GM19240 (cell line): ENCODE results near the gene OR51A2.
"Not testable (repeated sequence)": the region's sequence is repeated elsewhere in the genome, so short reads cannot be mapped to it uniquely, and the experiment has no call there.

Experiments
- DNase-seq: peaks from one replicate; pipeline ENCODE4 v3.0.0; 2011; ENCODE audit warnings: low spot score; ENCODE audit not compliant: insufficient read length

Gene OR51A2, protein sequence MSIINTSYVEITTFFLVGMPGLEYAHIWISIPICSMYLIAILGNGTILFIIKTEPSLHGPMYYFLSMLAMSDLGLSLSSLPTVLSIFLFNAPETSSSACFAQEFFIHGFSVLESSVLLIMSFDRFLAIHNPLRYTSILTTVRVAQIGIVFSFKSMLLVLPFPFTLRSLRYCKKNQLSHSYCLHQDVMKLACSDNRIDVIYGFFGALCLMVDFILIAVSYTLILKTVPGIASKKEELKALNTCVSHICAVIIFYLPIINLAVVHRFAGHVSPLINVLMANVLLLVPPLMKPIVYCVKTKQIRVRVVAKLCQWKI

DNA sequence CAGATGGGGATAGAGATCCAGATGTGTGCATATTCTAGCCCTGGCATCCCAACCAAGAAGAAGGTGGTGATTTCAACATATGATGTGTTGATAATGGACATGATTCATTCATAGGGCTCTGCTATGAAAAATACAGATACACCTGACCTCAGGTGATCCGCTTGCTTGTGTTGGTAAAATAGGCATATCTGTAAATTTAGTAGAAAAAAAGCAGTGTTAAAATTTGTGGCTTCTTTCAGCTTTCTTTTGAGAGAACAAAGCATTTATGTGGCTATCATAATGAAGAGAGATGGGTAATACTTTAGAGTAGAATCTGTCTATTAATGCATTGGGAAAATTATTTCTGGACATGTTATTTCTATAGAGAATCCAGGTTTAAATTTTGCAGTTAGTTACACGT is at the start of gene OR51A2:
OR51A2 (minus strand) TSS at position 101 of the 400 bp plus-strand sequence; CDS start at position 101, 0 bp downstream.
- DNase-seq: not testable (repeated sequence)

DNA sequence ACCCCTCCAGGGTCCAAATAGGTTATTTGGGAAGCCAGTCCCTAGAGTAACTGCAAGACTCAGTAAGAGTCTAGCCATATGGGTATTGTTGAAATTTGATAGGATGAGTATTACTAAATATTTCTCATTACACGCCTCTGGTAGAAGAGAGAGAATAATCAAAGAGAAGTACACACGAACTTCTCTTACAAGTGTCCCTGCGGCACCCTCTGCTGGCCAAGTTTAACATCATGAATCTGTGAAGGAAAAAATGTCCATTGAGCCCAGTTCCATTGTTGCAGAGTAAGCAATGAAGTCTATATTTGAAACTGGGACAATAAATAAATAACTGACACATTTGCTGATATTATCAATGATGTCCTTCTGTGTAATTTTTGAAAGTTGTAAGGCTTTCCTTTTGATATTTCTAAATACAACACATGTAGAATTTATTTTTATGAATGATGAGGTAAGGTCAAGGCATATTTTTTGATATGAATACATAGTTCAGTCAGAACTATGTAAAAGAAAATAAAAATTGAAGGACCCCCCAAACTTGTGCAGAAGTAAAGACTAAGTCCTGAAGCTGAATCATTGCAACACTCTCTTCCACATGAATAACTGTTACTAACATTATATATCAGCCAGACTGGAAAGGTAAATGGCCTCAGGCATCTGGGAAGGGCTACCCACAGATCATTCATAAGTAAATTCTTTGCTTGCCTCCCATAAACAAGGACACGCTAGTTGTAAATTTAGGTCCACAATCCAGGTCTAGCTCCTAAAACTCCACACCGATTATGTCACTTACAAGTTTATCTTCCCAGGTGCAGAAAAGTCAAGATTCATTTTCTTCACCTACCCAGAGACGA is 49.1 kb upstream of the OR51A2 start:
- no peak for DNase-seq

DNA sequence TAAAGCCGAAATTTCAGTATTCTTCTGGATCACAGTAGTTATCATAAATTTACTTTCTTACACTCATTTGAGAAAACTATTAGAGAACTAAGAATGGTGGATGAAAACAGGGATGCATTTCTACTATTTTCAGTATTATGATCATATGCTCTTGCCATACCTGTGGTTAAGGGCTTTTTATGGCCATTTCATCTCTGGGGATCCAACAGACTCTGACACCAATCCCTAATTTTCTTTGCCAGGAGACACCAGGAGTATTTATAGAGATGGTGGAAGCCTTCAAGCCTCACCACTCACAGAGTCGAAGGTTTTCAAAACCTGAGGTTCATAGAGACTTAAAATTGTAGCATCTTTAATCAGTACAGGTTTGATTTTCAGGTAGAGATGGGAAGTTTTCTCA is 39.0 kb upstream of the OR51A2 start, which contains the start of gene OR51L1:
OR51L1 (plus strand) TSS at position 301 of the 400 bp plus-strand sequence. CDS start 4,132 bp downstream, outside the sequence.
- DNase-seq: no peak

DNA sequence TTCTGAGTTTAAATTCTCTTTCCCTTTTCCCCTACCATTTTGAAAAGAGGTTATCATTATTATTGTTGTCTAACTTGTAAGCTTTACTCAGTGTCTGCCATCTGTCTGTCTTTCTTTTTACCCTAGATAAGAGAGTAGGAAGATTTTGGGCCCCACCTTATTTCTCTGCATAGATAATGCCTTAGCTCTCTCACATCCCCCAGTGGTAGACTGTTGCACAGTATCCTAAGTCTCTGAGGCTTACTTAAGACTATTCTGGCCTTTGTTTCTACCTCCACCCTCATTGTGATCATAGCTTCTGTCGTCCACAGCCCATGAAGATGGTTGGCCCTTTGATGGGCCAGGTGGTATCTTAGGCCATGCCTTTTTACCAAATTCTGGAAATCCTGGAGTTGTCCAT is 35.5 kb upstream of the OR51A2 start:
- DNase-seq: no peak

DNA sequence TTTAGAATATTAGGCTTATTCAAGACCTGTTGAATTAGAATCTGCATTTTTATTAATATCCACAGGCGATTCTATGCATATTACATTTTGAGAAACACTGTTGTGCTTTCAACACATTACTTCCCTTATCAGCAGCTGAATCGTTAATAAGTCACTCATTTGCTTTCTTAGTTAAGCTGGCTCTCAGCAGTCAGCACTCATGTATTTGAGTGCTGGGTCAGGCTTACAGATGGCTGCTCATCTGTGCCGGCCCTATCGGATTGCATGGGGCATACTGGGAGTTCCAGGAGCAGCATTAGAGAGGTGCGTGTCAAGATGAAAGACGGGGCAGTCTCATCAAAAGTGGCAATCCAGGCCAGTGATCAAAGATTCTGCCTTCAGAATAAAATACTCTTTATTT is 28.3 kb upstream of the OR51A2 start:
- DNase-seq: no peak

DNA sequence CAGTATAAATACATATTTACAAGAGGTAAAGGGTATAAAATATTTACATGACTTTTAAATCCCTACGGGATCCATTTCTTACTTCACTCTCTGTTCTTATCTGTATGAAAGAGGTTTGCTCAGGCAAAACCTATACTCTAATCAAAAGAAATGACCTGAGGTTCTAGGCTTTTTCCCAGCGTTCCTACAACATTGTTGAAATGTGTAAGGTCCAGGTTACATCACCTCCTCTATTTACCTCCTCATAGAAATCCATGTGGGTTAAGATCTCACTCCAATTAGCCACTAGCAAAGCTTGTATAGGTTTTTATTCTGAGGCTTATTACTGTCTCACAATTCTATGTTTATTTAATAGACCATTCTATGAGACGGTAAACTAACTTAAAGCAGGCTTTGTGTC is 27.2 kb upstream of the OR51A2 start:
- DNase-seq: no peak

DNA sequence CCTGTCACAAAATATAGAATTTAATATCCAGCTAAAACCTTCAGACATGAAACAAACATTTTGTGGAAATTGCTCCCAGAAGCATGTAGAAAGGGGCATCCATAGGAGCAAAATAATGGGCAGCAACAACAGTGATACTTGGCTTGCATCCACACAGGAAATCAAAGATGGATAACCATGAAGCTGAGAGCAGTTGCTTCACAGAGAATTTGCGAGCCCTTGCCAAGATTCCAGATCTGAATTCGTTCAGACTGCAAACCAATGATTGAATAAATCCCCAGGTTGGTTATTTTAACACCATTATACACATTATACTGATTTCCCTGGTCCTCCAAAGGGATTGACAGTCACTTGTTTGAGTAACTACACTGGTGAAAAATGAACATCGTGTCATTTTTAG is 23.5 kb upstream of the OR51A2 start:
- DNase-seq: no peak

DNA sequence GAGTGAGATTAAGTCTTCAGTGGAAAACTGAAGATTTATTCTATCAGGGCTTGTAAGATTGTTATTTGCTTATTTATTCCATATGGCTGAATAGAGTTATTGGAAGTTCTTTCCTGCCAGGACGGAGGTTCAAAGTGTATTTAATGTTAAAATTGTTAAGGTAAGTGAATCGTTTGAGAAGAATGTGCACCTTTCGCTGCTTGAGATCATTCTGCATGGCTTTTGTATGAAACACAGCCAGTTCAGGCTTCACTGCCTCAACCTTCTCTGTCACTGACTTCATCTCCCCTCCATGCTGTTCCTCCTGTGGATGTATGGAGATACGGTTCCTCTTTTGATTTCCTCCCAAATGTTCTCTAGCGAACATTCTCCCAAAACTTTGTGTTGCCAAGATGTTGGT is 19.9 kb upstream of the OR51A2 start:
- DNase-seq: no peak

DNA sequence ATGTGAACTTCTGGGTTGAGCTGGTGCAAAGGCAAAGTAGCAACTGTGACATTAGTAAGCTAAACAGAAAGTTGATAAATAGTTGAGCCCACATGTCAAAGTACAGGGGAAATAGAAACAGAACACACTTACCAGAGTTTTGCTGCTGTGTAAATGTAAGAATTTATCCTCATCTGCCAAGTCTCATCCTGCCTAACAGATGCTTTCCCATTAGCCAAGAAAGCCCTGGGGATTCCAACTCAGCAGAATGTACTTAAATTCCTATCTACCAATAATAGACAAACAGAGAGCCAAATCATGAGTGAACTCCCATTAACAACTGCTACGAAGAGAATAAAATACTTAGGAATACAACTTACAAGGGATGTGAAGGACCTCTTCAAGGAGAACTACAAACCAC is 7.3 kb upstream of the OR51A2 start:
- DNase-seq: no peak

DNA sequence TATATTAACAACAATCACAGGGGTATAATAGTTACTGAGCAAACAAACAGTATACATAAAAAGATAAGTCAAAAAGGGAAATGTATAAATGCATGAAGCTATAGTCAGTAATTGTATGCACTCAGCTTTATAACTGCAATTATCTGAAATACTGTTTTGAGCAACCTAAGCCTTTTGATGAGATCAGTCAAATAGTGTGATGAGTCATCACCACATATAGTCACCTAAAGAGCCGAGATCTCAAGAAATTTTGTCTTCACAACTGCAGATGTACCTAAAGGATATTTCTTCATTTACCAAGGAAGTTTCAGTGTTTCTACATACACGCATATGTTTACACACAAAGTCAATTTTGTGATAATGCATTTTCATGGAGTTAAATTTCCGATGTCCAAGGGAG is 5.4 kb upstream of the OR51A2 start:
- no peak for DNase-seq

DNA sequence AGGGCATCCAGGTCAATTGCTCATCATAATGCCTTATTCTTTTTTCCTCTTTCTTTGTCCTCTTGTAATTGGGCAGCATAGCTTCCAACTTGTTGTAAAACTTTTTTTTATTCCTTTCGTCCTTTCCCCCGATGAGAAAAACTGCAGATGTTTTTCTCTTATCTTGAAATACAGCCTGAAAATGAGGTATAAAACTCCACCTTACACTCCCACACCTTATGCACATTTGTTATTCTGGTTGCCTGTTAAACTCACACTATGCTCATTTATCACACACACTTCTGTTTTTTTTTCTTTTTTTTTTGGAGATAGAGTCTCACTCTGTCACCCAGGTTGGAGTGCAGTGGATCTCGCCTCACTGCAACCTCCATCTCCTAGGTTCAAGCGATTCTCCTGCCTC is 1.9 kb upstream of the OR51A2 start:
- DNase-seq: no peak

DNA sequence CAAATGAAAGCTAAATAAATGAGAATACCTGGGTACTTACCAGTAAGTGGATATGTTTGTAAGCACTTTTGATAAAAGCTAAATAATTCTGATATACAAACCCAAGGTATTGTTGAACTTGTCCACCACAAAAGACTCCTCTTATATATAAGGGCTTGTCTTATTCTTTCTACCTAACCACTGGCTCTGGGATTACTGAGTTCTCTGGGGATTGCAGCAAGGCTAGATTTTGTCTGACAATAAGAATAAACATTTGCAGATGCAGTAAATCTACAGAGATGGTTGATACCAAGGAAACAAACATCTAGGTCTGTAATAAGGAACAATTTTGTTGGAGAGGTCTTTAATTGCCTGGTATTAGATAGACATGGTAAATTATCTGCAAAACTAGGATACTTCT is 8.0 kb downstream of the OR51A2 start, which contains the start of gene OR51A4:
OR51A4 (minus strand) TSS at position 101 of the 400 bp plus-strand sequence. CDS start 505 bp downstream, outside the sequence.
- no peak for DNase-seq

DNA sequence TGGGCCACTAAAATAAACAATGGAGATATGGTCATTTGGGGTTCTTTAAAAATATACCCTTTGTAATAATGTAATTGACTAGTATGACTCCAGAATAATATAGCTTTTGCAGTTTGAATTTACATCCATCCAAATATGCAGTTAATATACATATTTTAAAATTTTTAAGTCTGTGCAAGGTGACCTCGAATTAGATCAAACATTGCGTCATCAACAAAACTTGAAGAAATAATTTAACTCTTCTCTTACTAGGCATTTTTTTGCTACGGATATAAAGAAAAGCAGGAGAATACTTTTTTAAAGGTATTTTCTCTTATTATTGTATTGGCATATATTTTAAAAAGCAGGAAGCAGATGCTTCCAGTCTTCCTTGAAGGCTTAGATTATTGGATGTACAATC is 18.8 kb downstream of the OR51A2 start:
- DNase-seq: no peak

DNA sequence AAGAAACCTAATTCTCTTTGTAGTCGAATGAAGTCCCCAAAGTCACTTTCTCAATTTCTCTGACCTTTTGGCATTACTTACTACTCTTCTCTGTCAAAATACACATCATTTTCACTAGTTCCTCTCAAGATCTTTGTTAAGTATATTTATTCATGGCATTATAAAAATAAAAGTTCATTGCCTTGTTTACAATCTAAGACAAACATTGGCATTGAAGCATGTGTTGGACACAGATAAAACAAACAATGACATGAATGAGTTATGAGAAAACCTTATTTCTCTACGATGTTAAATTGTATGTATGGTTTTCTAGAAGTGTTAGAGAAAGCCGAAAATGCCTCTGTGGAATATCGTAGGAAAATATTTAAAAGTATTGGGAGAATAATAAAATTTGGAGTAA is 22.8 kb downstream of the OR51A2 start:
- no peak for DNase-seq

DNA sequence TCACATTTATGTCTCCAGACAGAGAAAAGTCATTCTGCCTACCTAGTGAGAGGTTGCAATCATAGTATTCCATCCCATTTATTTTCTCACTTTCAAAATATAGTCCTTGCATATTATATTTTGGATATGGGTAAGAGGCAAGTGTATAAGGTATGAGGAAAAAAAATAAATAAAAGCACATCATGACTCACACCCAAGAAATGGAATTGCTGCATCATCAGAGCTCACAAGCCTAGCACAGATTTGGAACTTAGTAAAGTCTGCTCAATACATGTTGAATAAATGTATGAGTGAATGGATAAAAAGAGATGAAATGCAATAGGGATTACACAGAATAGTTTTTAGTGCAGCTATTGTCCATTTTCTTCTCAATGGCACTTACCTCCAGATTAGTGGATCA is 28.9 kb downstream of the OR51A2 start:
- DNase-seq: no peak

DNA sequence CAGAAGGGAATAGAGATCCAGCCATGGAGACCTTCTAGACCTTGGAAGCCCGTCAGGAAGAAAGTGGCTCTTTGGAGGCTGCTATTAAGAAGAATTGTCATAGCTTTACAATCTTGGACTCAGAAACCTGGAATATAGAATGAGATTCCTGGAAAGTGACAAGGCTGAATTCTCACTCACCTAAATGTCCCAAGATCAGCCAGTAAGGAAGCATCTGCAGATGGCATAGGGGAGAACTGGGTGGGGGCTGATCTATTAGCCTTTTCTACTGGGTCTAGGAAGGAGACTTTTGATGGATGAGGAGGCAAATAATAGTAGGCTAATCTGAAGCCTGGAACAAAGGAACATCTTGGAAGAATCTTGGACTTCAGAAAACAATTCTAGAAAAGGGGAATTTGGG is 31.3 kb downstream of the OR51A2 start, which contains the start of gene OR51G1:
OR51G1 (minus strand) TSS at position 101 of the 400 bp plus-strand sequence; CDS start at position 101, 0 bp downstream.
- DNase-seq: no peak

DNA sequence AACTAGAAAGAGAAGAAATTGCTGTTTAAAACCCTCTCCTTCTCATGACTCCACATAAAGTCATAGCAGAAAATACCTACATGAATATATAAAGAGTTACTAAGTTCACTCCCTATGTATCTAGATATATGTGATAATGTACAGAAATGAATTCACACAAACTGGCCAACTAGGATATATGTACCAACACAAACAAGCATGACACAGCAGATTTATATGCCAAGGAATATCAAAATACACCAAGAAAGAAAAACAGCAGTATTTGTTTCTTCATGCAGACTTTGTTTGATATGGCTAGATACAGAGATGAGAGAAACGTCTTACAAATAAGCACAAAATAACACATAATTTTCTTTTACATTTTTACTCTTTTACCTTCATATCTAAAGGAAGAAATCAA is 33.2 kb downstream of the OR51A2 start:
- no peak for DNase-seq

DNA sequence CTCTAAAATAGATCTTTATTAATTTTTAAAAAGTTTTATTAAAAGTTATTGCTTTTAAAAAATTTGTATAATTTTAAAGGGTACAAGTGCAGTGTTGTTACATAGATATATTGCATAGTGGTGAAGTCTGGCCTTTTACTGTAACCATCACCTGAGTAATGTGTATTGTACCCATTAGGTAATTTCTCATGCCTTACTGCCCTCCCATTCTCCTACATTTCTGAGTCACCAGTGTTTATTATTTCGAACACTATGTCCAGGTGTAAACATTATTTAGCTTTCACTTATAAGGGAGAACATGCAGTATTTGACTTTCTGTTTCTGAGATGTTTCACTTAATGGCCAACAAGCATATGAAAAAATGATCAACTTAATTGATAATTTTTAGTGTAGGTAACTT is 33.7 kb downstream of the OR51A2 start:
- no peak for DNase-seq

DNA sequence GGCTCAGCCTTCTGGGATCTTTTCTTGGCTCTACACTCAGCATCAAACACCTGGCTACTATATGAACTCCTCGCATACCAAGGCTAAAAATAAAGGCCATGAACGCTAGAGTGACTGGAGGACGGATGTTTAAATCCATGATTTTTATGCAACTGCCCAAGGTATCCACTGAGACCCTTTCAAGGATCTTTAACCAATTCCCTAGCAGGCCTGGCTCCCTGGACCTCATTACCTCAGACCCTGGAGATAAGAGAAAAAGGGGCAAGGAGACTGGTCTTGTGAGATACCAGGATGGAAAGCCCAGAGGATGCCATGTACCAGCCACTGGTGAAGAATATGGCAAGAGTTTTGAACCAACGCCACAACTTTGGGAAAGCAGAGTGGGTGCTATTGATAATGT is 36.3 kb downstream of the OR51A2 start, which contains the start of gene OR51G2:
OR51G2 (minus strand) TSS at position 101 of the 400 bp plus-strand sequence. CDS start 3,687 bp downstream, outside the sequence.
- no peak for DNase-seq

DNA sequence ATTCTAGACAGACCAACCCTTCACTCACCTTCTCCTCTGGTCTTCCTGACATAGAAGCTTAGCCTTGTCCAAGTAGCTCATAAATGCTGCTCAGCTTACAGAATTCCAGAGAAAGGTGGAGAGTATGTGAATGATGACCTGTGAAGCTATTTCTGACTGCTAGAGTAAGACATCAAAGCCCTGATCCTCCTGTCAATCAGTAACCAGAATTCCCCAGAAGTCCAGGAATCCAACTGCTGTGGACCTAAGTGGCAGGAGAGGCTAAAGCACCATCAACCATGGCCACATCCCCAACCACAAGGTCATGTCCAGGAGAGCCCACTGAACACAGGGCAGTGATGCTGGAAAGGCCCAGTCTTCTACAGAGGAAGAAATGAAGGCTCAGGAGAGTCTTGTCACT is 38.9 kb downstream of the OR51A2 start:
- DNase-seq: no peak
